ENCODE data around the gene SOS1.

GRCh38 chr2:39146630-39147029 lies 25.8 kb upstream of the SOS1 start:
- TF ChIP-seq EZH2 (IDR thresholded peaks at IDR 0.05; ENCODE audit: insufficient read depth, poor library complexity, severe bottlenecking) (no peak), EZH2phosphoT487 (IDR thresholded peaks at IDR 0.05; ENCODE audit: insufficient read depth, low read depth) (no peak)

All from GM23248 (cell line).